GM23338 (cell line): ENCODE data around the gene DAAM2. TPM values are rescaled to one million over a fixed set of nuclear protein-coding genes. Genes with fewer than 3 reads are reported as not detected.
A peak's percentile ranks its signal among the peaks of the same experiment; 100 is the strongest.

Source experiments
- ATAC-seq: fragments of 200-7000 bp; cut with Tn5 transposase; 3 replicates; pipeline ENCODE4 v1.9.1; 2020
- DNase-seq: peaks from one replicate; pipeline ENCODE4 v3.0.0-alpha.2; 2015; ENCODE audit warnings: low spot score
- H2AFZ ChIP-seq: fragments of 200-600 bp; sonication (generic); 2 replicates; pipeline ENCODE4 v1.8.0; 2016; ENCODE audit warnings: antibody characterized with exemption, mild to moderate bottlenecking, moderate library complexity
- H3F3A ChIP-seq: fragments of 200-600 bp; sonication (generic); replicated peaks from 2 replicates; pipeline ENCODE4 v1.8.0; 2017; ENCODE audit warnings: antibody characterized with exemption, mixed run types, low read depth
- H3K27ac ChIP-seq: fragments of 200-600 bp; sonication (generic); 2 replicates; pipeline ENCODE4 v1.6.1; 2016; ENCODE audit warnings: low read depth
- H3K27me3 ChIP-seq: fragments of 200-600 bp; sonication (generic); 2 replicates; pipeline ENCODE4 v1.8.0; 2016; ENCODE audit warnings: mild to moderate bottlenecking, mixed run types, moderate library complexity; ENCODE audit not compliant: insufficient read depth
- H3K36me3 ChIP-seq: fragments of 200-600 bp; sonication (generic); 2 replicates; pipeline ENCODE4 v1.8.0; 2016; ENCODE audit warnings: mild to moderate bottlenecking; ENCODE audit not compliant: insufficient read depth
- H3K4me1 ChIP-seq: fragments of 200-600 bp; sonication (generic); 2 replicates; pipeline ENCODE4 v1.8.0; 2016; ENCODE audit warnings: mild to moderate bottlenecking, moderate library complexity; ENCODE audit not compliant: insufficient read depth
- H3K4me2 ChIP-seq: fragments of 200-600 bp; sonication (generic); 2 replicates; pipeline ENCODE4 v1.7.1; 2017; ENCODE audit warnings: mixed run types
- H3K4me3 ChIP-seq: fragments of 200-600 bp; sonication (generic); 2 replicates; pipeline ENCODE4 v1.6.1; 2016; ENCODE audit warnings: mixed run types
- H3K79me2 ChIP-seq: fragments of 200-600 bp; sonication (generic); replicated peaks from 2 replicates; pipeline ENCODE4 v1.8.0; 2017; ENCODE audit warnings: mild to moderate bottlenecking; ENCODE audit not compliant: insufficient read depth
- H3K9me2 ChIP-seq: fragments of 200-600 bp; sonication (generic); 2 replicates; pipeline ENCODE4 v1.8.0; 2017; ENCODE audit not compliant: insufficient read depth
- H4K20me1 ChIP-seq: fragments of 200-600 bp; sonication (generic); replicated peaks from 2 replicates; pipeline ENCODE4 v1.8.0; 2017; ENCODE audit warnings: mild to moderate bottlenecking; ENCODE audit not compliant: insufficient read depth
- H3K27ac Mint-ChIP-seq: 2 replicates; pipeline ENCODE4 v1.8.0; 2020; ENCODE audit warnings: inconsistent platforms, mild to moderate bottlenecking, moderate library complexity, mixed read lengths
- H3K27me3 Mint-ChIP-seq: 3 replicates; pipeline ENCODE4 v1.8.0; 2022; ENCODE audit warnings: low read depth, mild to moderate bottlenecking, moderate library complexity, mixed read lengths, inconsistent platforms; ENCODE audit not compliant: insufficient read depth, poor library complexity
- H3K36me3 Mint-ChIP-seq: 3 replicates; pipeline ENCODE4 v1.8.0; 2021; ENCODE audit warnings: low read depth, mild to moderate bottlenecking, inconsistent platforms, moderate library complexity, mixed read lengths
- H3K4me1 Mint-ChIP-seq: 3 replicates; pipeline ENCODE4 v1.8.0; 2020; ENCODE audit warnings: mild to moderate bottlenecking, inconsistent platforms, mixed read lengths
- H3K4me3 Mint-ChIP-seq: 3 replicates; pipeline ENCODE4 v1.8.0; 2021; ENCODE audit warnings: moderate library complexity, mild to moderate bottlenecking, inconsistent platforms, mixed read lengths
- H3K9me3 Mint-ChIP-seq: 3 replicates; pipeline ENCODE4 v1.8.0; 2020; ENCODE audit warnings: moderate library complexity, mild to moderate bottlenecking, inconsistent platforms, mixed read lengths
- EZH2phosphoT487 ChIP-seq: fragments of 200-600 bp; sonication (generic); IDR thresholded peaks from one replicate; pipeline ENCODE4 v1.8.1; 2018; ENCODE audit warnings: antibody characterized with exemption; ENCODE audit not compliant: unreplicated experiment
- JUNB ChIP-seq: IDR thresholded peaks from one replicate; pipeline ENCODE4 v1.6.1; 2016; ENCODE audit warnings: antibody characterized with exemption; ENCODE audit not compliant: unreplicated experiment
- POLR2AphosphoS5 ChIP-seq: IDR thresholded peaks from 2 replicates; pipeline ENCODE4 v1.6.1; 2016; ENCODE audit warnings: antibody characterized with exemption, low read depth
- ZNF114 ChIP-seq: fragments of 250-450 bp; sonication (Bioruptor Pico); IDR thresholded peaks from 2 replicates; pipeline ENCODE4 v1.5.0; 2020; ENCODE audit warnings: mild to moderate bottlenecking, moderate library complexity
- polyA plus RNA-seq: library from polyadenylated mRNA; unstranded; fragments of >200 nt; fragmentation: Nextera tagmentation; extraction: Ambion mirVana; gene quantifications from 2 replicates; pipeline ENCODE4 v1.2.1, GENCODE V29; 2016
- total RNA-seq: library from RNA; depleted of rRNA; stranded (reverse); fragments of >200 nt; shearing (Covaris generic); gene quantifications from 2 replicates; pipeline ENCODE4 v1.2.3, GENCODE V29; 2014
- TF ChIP-seq, protein P1 (sequence below): IDR thresholded peaks from 2 replicates; pipeline ENCODE4 v1.6.1; 2016; ENCODE audit warnings: antibody characterized with exemption
- TF ChIP-seq, protein P2 (sequence below): fragments of 250-450 bp; sonication (Bioruptor Pico); IDR thresholded peaks from 2 replicates; pipeline ENCODE4 v1.5.0; 2020; ENCODE audit warnings: mild to moderate bottlenecking, moderate library complexity
- TF ChIP-seq, protein P3 (sequence below): IDR thresholded peaks from one replicate; pipeline ENCODE4 v1.6.1; 2018; ENCODE audit warnings: antibody characterized with exemption; ENCODE audit not compliant: unreplicated experiment
- TF ChIP-seq, protein P4 (sequence below), 2 experiments: fragments of 200-600 bp in 1 of 2; sonication (generic) in 1 of 2; conservative IDR thresholded peaks; 2 replicates each; pipeline versions ENCODE4 v1.5.1 to v1.6.1; 2016 to 2017; ENCODE audit warnings: antibody characterized with exemption in 2 of 2, low read depth in 2 of 2, mild to moderate bottlenecking in 2 of 2, moderate library complexity in 1 of 2

The DAAM2 gene
- total and polyA plus RNA-seq, 2 experiments from 2014 or later, result 1.4 to 4.9 TPM

- TF ChIP-seq, protein P1, sequence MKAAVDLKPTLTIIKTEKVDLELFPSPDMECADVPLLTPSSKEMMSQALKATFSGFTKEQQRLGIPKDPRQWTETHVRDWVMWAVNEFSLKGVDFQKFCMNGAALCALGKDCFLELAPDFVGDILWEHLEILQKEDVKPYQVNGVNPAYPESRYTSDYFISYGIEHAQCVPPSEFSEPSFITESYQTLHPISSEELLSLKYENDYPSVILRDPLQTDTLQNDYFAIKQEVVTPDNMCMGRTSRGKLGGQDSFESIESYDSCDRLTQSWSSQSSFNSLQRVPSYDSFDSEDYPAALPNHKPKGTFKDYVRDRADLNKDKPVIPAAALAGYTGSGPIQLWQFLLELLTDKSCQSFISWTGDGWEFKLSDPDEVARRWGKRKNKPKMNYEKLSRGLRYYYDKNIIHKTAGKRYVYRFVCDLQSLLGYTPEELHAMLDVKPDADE, result no peak
- TF ChIP-seq JUNB (no peak), POLR2AphosphoS5 (no peak), ZNF114 (no peak), EZH2phosphoT487 (no peak)
- TF ChIP-seq, protein P2, sequence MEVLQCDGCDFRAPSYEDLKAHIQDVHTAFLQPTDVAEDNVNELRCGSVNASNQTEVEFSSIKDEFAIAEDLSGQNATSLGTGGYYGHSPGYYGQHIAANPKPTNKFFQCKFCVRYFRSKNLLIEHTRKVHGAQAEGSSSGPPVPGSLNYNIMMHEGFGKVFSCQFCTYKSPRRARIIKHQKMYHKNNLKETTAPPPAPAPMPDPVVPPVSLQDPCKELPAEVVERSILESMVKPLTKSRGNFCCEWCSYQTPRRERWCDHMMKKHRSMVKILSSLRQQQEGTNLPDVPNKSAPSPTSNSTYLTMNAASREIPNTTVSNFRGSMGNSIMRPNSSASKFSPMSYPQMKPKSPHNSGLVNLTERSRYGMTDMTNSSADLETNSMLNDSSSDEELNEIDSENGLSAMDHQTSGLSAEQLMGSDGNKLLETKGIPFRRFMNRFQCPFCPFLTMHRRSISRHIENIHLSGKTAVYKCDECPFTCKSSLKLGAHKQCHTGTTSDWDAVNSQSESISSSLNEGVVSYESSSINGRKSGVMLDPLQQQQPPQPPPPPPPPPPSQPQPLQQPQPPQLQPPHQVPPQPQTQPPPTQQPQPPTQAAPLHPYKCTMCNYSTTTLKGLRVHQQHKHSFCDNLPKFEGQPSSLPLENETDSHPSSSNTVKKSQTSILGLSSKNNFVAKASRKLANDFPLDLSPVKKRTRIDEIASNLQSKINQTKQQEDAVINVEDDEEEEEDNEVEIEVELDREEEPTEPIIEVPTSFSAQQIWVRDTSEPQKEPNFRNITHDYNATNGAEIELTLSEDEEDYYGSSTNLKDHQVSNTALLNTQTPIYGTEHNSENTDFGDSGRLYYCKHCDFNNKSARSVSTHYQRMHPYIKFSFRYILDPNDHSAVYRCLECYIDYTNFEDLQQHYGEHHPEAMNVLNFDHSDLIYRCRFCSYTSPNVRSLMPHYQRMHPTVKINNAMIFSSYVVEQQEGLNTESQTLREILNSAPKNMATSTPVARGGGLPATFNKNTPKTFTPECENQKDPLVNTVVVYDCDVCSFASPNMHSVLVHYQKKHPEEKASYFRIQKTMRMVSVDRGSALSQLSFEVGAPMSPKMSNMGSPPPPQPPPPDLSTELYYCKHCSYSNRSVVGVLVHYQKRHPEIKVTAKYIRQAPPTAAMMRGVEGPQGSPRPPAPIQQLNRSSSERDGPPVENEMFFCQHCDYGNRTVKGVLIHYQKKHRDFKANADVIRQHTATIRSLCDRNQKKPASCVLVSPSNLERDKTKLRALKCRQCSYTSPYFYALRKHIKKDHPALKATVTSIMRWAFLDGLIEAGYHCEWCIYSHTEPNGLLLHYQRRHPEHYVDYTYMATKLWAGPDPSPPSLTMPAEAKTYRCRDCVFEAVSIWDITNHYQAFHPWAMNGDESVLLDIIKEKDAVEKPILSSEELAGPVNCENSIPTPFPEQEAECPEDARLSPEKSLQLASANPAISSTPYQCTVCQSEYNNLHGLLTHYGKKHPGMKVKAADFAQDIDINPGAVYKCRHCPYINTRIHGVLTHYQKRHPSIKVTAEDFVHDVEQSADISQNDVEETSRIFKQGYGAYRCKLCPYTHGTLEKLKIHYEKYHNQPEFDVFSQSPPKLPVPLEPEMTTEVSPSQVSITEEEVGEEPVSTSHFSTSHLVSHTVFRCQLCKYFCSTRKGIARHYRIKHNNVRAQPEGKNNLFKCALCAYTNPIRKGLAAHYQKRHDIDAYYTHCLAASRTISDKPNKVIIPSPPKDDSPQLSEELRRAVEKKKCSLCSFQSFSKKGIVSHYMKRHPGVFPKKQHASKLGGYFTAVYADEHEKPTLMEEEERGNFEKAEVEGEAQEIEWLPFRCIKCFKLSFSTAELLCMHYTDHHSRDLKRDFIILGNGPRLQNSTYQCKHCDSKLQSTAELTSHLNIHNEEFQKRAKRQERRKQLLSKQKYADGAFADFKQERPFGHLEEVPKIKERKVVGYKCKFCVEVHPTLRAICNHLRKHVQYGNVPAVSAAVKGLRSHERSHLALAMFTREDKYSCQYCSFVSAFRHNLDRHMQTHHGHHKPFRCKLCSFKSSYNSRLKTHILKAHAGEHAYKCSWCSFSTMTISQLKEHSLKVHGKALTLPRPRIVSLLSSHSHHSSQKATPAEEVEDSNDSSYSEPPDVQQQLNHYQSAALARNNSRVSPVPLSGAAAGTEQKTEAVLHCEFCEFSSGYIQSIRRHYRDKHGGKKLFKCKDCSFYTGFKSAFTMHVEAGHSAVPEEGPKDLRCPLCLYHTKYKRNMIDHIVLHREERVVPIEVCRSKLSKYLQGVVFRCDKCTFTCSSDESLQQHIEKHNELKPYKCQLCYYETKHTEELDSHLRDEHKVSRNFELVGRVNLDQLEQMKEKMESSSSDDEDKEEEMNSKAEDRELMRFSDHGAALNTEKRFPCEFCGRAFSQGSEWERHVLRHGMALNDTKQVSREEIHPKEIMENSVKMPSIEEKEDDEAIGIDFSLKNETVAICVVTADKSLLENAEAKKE (CRISPR knock-in tag), result no peak
Measured at GRCh38 chr6:39948199-39948791, 156.1 kb downstream of the DAAM2 start (continued).

GRCh38 chr6:39950125-39950720, 158.0 kb downstream of the DAAM2 start:
- no peak overlapping the region for H3K27ac ChIP-seq
- no peaks in the 10 kb centered on the region for H3K27me3 ChIP-seq
- H3K4me2 ChIP-seq, result no peak overlapping the region
- no peak overlapping the region for H3K27ac Mint-ChIP-seq
- no peak overlapping the region for H3K4me3 ChIP-seq
- no peaks in the 10 kb centered on the region for H3K36me3 ChIP-seq
- H3K36me3 Mint-ChIP-seq, result no peaks in the 10 kb centered on the region
- DNase-seq, result no peak
- ATAC-seq, result no peak
- no peak overlapping the region for H2AFZ ChIP-seq
- H3K4me1 ChIP-seq, result peaks cover 21% of the 10 kb centered on the region
- TF ChIP-seq, protein P3, sequence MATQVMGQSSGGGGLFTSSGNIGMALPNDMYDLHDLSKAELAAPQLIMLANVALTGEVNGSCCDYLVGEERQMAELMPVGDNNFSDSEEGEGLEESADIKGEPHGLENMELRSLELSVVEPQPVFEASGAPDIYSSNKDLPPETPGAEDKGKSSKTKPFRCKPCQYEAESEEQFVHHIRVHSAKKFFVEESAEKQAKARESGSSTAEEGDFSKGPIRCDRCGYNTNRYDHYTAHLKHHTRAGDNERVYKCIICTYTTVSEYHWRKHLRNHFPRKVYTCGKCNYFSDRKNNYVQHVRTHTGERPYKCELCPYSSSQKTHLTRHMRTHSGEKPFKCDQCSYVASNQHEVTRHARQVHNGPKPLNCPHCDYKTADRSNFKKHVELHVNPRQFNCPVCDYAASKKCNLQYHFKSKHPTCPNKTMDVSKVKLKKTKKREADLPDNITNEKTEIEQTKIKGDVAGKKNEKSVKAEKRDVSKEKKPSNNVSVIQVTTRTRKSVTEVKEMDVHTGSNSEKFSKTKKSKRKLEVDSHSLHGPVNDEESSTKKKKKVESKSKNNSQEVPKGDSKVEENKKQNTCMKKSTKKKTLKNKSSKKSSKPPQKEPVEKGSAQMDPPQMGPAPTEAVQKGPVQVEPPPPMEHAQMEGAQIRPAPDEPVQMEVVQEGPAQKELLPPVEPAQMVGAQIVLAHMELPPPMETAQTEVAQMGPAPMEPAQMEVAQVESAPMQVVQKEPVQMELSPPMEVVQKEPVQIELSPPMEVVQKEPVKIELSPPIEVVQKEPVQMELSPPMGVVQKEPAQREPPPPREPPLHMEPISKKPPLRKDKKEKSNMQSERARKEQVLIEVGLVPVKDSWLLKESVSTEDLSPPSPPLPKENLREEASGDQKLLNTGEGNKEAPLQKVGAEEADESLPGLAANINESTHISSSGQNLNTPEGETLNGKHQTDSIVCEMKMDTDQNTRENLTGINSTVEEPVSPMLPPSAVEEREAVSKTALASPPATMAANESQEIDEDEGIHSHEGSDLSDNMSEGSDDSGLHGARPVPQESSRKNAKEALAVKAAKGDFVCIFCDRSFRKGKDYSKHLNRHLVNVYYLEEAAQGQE, result no peak
- TF ChIP-seq, protein P4, sequence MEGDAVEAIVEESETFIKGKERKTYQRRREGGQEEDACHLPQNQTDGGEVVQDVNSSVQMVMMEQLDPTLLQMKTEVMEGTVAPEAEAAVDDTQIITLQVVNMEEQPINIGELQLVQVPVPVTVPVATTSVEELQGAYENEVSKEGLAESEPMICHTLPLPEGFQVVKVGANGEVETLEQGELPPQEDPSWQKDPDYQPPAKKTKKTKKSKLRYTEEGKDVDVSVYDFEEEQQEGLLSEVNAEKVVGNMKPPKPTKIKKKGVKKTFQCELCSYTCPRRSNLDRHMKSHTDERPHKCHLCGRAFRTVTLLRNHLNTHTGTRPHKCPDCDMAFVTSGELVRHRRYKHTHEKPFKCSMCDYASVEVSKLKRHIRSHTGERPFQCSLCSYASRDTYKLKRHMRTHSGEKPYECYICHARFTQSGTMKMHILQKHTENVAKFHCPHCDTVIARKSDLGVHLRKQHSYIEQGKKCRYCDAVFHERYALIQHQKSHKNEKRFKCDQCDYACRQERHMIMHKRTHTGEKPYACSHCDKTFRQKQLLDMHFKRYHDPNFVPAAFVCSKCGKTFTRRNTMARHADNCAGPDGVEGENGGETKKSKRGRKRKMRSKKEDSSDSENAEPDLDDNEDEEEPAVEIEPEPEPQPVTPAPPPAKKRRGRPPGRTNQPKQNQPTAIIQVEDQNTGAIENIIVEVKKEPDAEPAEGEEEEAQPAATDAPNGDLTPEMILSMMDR (conservative IDR thresholded peaks at IDR 0.05; ENCODE audit: low read depth in 2 of 2), result 0 out of 4 replicates have a peak, but pooled peaks of 1 of the 2 experiments have one; percentile 5
- H3K27me3 Mint-ChIP-seq, result peaks cover 4% of the 10 kb centered on the region
- no peaks in the 10 kb centered on the region for H4K20me1 ChIP-seq
- H3K9me3 Mint-ChIP-seq, result no peaks in the 10 kb centered on the region
- peaks cover 25% of the 10 kb centered on the region; the same call in 1 of the 2 replicates for H3K9me2 ChIP-seq
- no peaks in the 10 kb centered on the region for H3K79me2 ChIP-seq
- H3F3A ChIP-seq, result no peaks in the 10 kb centered on the region
- no peak overlapping the region for H3K4me3 Mint-ChIP-seq
- peaks cover 5% of the 10 kb centered on the region for H3K4me1 Mint-ChIP-seq
